Breast epithelium (tissue), 4 donors: Measurements from ENCODE around the gene ACADL. TPM values are rescaled to one million over a fixed set of nuclear protein-coding genes. Genes with fewer than 3 reads are reported as not detected.

ENCODE experiments used
- DNase-seq, 2 donors: peaks; one replicate each; pipeline ENCODE4 v3.0.0-alpha.2; 2019; ENCODE audit warnings: low spot score in 2 of 2
- H3K27ac ChIP-seq, 2 donors: fragments of 200-600 bp; sonication (generic) in 1 of 2; one replicate each; pipeline ENCODE4 v1.5.1; 2016 to 2019; ENCODE audit warnings: mild to moderate bottlenecking in 1 of 2
- H3K27me3 ChIP-seq, 2 donors: fragments of 200-600 bp; sonication (generic) in 1 of 2; one replicate each; pipeline versions ENCODE4 v1.5.1 to v1.6.0; 2017 to 2019; ENCODE audit warnings: control low read depth in 1 of 2, mild to moderate bottlenecking in 1 of 2
- H3K36me3 ChIP-seq: fragments of 200-600 bp; one replicate; pipeline ENCODE4 v1.5.1; 2019
- H3K4me1 ChIP-seq, 2 donors: fragments of 200-600 bp; sonication (generic); one replicate each; pipeline ENCODE4 v1.5.1; 2016 to 2019; ENCODE audit warnings: control low read depth in 1 of 2
- H3K4me3 ChIP-seq, 3 donors: fragments of 200-600 bp; sonication (generic); 1 replicate in 2 of 3; 2 replicates in 1 of 3; pipeline ENCODE4 v1.5.1; 2016 to 2019; ENCODE audit warnings: mild to moderate bottlenecking in 3 of 3, moderate library complexity in 2 of 3
- H3K9me3 ChIP-seq, 2 donors: fragments of 200-600 bp; sonication (generic) in 1 of 2; one replicate each; pipeline ENCODE4 v1.5.1; 2016 to 2019; ENCODE audit warnings: control low read depth in 1 of 2
- CTCF ChIP-seq, 3 donors: fragments of 450-650 bp; IDR thresholded peaks; one replicate each; pipeline ENCODE4 v1.5.1; 2016 to 2017; ENCODE audit warnings: antibody characterized with exemption in 3 of 3, mild to moderate bottlenecking in 3 of 3, moderate library complexity in 3 of 3
- POLR2A ChIP-seq: fragments of 450-650 bp; IDR thresholded peaks from one replicate; pipeline ENCODE4 v1.6.1; 2016; ENCODE audit warnings: antibody characterized with exemption, mild to moderate bottlenecking, moderate library complexity
- POLR2AphosphoS5 ChIP-seq, 3 donors: sonication (generic); formaldehyde crosslinking; IDR thresholded peaks; one replicate each; pipeline ENCODE4 v1.6.1; 2017; ENCODE audit warnings: antibody characterized with exemption in 3 of 3
- intact Hi-C: fragments of 100-400 bp; cut with DNase I; formaldehyde crosslinking; loops from one replicate; pipeline ENCODE4 v1.15.1; 2023; ENCODE audit warnings: low total_unique reads
- total RNA-seq, 3 donors: library from RNA; depleted of rRNA; stranded (reverse); fragments of >200 nt; gene quantifications; one replicate each; pipeline ENCODE4 v1.1.0, GENCODE V29; 2016

The ACADL gene
- total RNA-seq, 3 donors from 2014 or later, result 2.0 to 27.5 (median 2.5) TPM

- Histone ChIP-seq H3K4me1 (no peaks in the 10 kb centered on the region), H3K9me3 (no peaks in the 10 kb centered on the region), H3K4me3 (no peak overlapping the region), H3K36me3 (no peaks in the 10 kb centered on the region), H3K27me3 (peaks cover 0 to 31% of the 10 kb centered on the region in 2 donors), H3K27ac (no peak overlapping the region)
- TF ChIP-seq POLR2AphosphoS5 (IDR thresholded peaks at IDR 0.05), result no peak
- TF ChIP-seq POLR2A, result no peak
- TF ChIP-seq CTCF (IDR thresholded peaks at IDR 0.05), result no peak
- intact Hi-C loops, result loop anchor here (10.0 kb wide), 1 partner anchor 214 kb away; no protein-coding TSS in a partner anchor
- no peak for DNase-seq
These were observed 26.9 kb downstream of the ACADL start for GRCh38 chr2:210198326-210198725.

- no peak for DNase-seq
- Histone ChIP-seq H3K27me3 (peaks cover 0 to 31% of the 10 kb centered on the region in 2 donors), H3K4me3 (no peak overlapping the region), H3K9me3 (no peaks in the 10 kb centered on the region), H3K36me3 (no peaks in the 10 kb centered on the region), H3K4me1 (no peaks in the 10 kb centered on the region), H3K27ac (no peak overlapping the region)
- intact Hi-C loops, result loop anchor here (10.0 kb wide), 1 partner anchor 213 kb away; no protein-coding TSS in a partner anchor
- TF ChIP-seq POLR2AphosphoS5 (IDR thresholded peaks at IDR 0.05), result no peak
- TF ChIP-seq CTCF (IDR thresholded peaks at IDR 0.05), result no peak
- no peak for TF ChIP-seq POLR2A
These were observed 27.5 kb downstream of the ACADL start for GRCh38 chr2:210197720-210198119.

- TF ChIP-seq POLR2A, result no peak
- peak; percentile 10 to 74 (median 67) for TF ChIP-seq CTCF (IDR thresholded peaks at IDR 0.05)
- intact Hi-C loops, result loop anchor here (10.0 kb wide), 1 partner anchor 210 kb away; no protein-coding TSS in a partner anchor
- Histone ChIP-seq H3K4me1 (no peaks in the 10 kb centered on the region), H3K36me3 (no peaks in the 10 kb centered on the region), H3K27me3 (peaks cover 0 to 8% of the 10 kb centered on the region in 2 donors), H3K4me3 (no peak overlapping the region), H3K9me3 (no peaks in the 10 kb centered on the region), H3K27ac (no peak overlapping the region)
- no peak for DNase-seq
These were observed 30.0 kb downstream of the ACADL start for GRCh38 chr2:210195101-210195852.

- Histone ChIP-seq H3K9me3 (peaks cover 0 to 13% of the 10 kb centered on the region in 2 donors), H3K4me1 (no peaks in the 10 kb centered on the region), H3K27ac (no peak overlapping the region), H3K27me3 (no peaks in the 10 kb centered on the region), H3K4me3 (no peak overlapping the region), H3K36me3 (no peaks in the 10 kb centered on the region)
- intact Hi-C loops, result loop anchor here (10.0 kb wide), 1 partner anchor 206 kb away; no protein-coding TSS in a partner anchor
- no peak for DNase-seq
- TF ChIP-seq CTCF (IDR thresholded peaks at IDR 0.05), result no peak
These were observed 34.9 kb downstream of the ACADL start for GRCh38 chr2:210190345-210190744.

- no peak overlapping the region for H3K27ac ChIP-seq
- H3K4me3 ChIP-seq, result no peak overlapping the region
- no peaks in the 10 kb centered on the region for H3K27me3 ChIP-seq
- intact Hi-C loops, result loop anchor here (10.0 kb wide), 1 partner anchor 205 kb away; no protein-coding TSS in a partner anchor
- TF ChIP-seq POLR2A, result no peak
- no peak for TF ChIP-seq CTCF (IDR thresholded peaks at IDR 0.05)
- TF ChIP-seq POLR2AphosphoS5 (IDR thresholded peaks at IDR 0.05), result no peak
- no peaks in the 10 kb centered on the region for H3K36me3 ChIP-seq
- peaks cover 1 to 21% of the 10 kb centered on the region in 2 donors for H3K9me3 ChIP-seq
- no peak for DNase-seq
- no peaks in the 10 kb centered on the region for H3K4me1 ChIP-seq
These were observed 35.7 kb downstream of the ACADL start for GRCh38 chr2:210189452-210190138.
